ENCODE data around the gene GNGT2. TPM values are rescaled to one million over a fixed set of nuclear protein-coding genes. Genes with fewer than 3 reads are reported as not detected.

GNGT2 gene
- polyA plus RNA-seq, 3 donors = 16.0 to 25.1 (median 16.7) TPM

DNA sequence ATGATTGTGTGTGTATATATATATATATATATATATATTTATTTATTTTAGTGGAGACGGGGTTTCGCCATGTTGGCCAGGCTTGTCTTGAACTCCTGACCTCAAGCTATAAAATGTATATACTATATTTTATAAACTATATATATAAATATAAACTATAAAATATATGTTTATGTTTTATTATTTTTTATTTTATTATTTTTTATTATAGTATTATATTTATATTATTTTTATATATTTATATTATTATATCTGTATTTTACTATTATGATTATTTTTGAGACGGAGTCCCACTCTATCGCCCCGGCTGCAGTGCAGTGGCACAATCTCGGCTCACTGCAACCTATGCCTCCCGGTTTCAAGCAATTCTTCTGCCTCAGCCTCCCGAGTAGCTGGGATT is 30.7 kb upstream of the GNGT2 start:
- no peak for DNase-seq
- Histone ChIP-seq H3K27ac (ENCODE audit: low read depth in 1 of 2, low read length in 2 of 2) (no peak overlapping the region), H2AFZ (ENCODE audit: insufficient read depth, low read depth, low read length, poor library complexity, severe bottlenecking) (no peak overlapping the region), H3K4me1 (ENCODE audit: control insufficient read depth in 1 of 2, insufficient read depth in 2 of 2, low read length in 2 of 2) (peaks cover 6 to 12% of the 10 kb centered on the region in 2 donors), H3K4me3 (replicated peaks in 1 of 3; ENCODE audit: low read depth in 2 of 3, low read length in 3 of 3) (no peak overlapping the region), H4K20me1 (ENCODE audit: insufficient read depth, low read length) (no peaks in the 10 kb centered on the region), H3K27me3 (ENCODE audit: control insufficient read depth in 2 of 2, insufficient read depth in 2 of 2, low read length in 2 of 2) (no peaks in the 10 kb centered on the region), H3K9ac (ENCODE audit: insufficient read depth, low read length, poor library complexity, severe bottlenecking) (no peak overlapping the region), H3K79me2 (ENCODE audit: insufficient read depth, low read length) (no peaks in the 10 kb centered on the region), H3K4me2 (replicated peaks; ENCODE audit: extremely low read depth, low read length, poor library complexity, severe bottlenecking) (no peak overlapping the region), H3K36me3 (replicated peaks in 1 of 2; ENCODE audit: control insufficient read depth in 1 of 2, insufficient read depth in 2 of 2, low read length in 2 of 2) (no peaks in the 10 kb centered on the region), H3K9me3 (replicated peaks in 1 of 2; ENCODE audit: control insufficient read depth in 1 of 2, insufficient read depth in 1 of 2, low read length in 2 of 2) (no peaks in the 10 kb centered on the region)
- H3K4me3 Mint-ChIP-seq = no peak overlapping the region
- H3K27ac Mint-ChIP-seq = no peak overlapping the region
- H3K36me3 Mint-ChIP-seq = no peaks in the 10 kb centered on the region
- H3K4me1 Mint-ChIP-seq = peaks cover 10% of the 10 kb centered on the region
- no CpG with 5 or more reads among the region's 8 CpGs for WGBS (ENCODE audit: insufficient coverage)
- intact Hi-C loops (cut with micrococcal nuclease) = no loop called here
- peaks cover 0 to 2% (median 0%) of the 10 kb centered on the region in 7 donors for H3K9me3 Mint-ChIP-seq
- H3K27me3 Mint-ChIP-seq (ENCODE audit: low read depth in 3 of 3) = peaks cover 2 to 10% (median 2%) of the 10 kb centered on the region in 3 donors
- TF ChIP-seq CTCF (IDR thresholded peaks at IDR 0.05) = no peak

GRCh38 chr17:49240619-49241018 is 30.2 kb upstream of the GNGT2 start:
- Histone ChIP-seq H3K36me3 (replicated peaks in 1 of 2; ENCODE audit: control insufficient read depth in 1 of 2, insufficient read depth in 2 of 2, low read length in 2 of 2) (no peaks in the 10 kb centered on the region), H3K4me3 (replicated peaks in 1 of 3; ENCODE audit: low read depth in 2 of 3, low read length in 3 of 3) (no peak overlapping the region), H3K79me2 (ENCODE audit: insufficient read depth, low read length) (no peaks in the 10 kb centered on the region), H3K27ac (ENCODE audit: low read depth in 1 of 2, low read length in 2 of 2) (no peak overlapping the region), H2AFZ (ENCODE audit: insufficient read depth, low read depth, low read length, poor library complexity, severe bottlenecking) (no peak overlapping the region), H3K4me1 (ENCODE audit: control insufficient read depth in 1 of 2, insufficient read depth in 2 of 2, low read length in 2 of 2) (peaks cover 10 to 16% of the 10 kb centered on the region in 2 donors), H3K27me3 (ENCODE audit: control insufficient read depth in 2 of 2, insufficient read depth in 2 of 2, low read length in 2 of 2) (no peaks in the 10 kb centered on the region), H3K4me2 (replicated peaks; ENCODE audit: extremely low read depth, low read length, poor library complexity, severe bottlenecking) (no peak overlapping the region), H4K20me1 (ENCODE audit: insufficient read depth, low read length) (no peaks in the 10 kb centered on the region), H3K9ac (ENCODE audit: insufficient read depth, low read length, poor library complexity, severe bottlenecking) (no peak overlapping the region), H3K9me3 (replicated peaks in 1 of 2; ENCODE audit: control insufficient read depth in 1 of 2, insufficient read depth in 1 of 2, low read length in 2 of 2) (no peaks in the 10 kb centered on the region)
- WGBS (ENCODE audit: insufficient coverage) = no CpG with 5 or more reads among the region's 1 CpG
- H3K4me1 Mint-ChIP-seq = peaks cover 15% of the 10 kb centered on the region
- H3K27ac Mint-ChIP-seq = no peak overlapping the region
- intact Hi-C loops (cut with micrococcal nuclease) = no loop called here
- peaks cover 2 to 10% (median 5%) of the 10 kb centered on the region in 3 donors for H3K27me3 Mint-ChIP-seq (ENCODE audit: low read depth in 3 of 3)
- TF ChIP-seq CTCF (IDR thresholded peaks at IDR 0.05) = no peak
- H3K36me3 Mint-ChIP-seq = no peaks in the 10 kb centered on the region
- no peak overlapping the region for H3K4me3 Mint-ChIP-seq
- peaks cover 0 to 2% (median 0%) of the 10 kb centered on the region in 7 donors for H3K9me3 Mint-ChIP-seq
- no peak for DNase-seq
